Calu3 (cell line): ENCODE results near the gene CAPN14. TPM values are rescaled to one million over a fixed set of nuclear protein-coding genes. Genes with fewer than 3 reads are reported as not detected.

ENCODE experiments used
- BruUV-seq: library from RNA; stranded (reverse); fragments of 400-500 nt; replicated peaks from 2 replicates; lab custom pipeline; 2021; lab: Mats Ljungman, UMichigan
- CTCF ChIA-PET: fragments of 300-600 bp; sonication (Branson Sonifier 250); formaldehyde crosslinking; loops from one replicate; lab custom pipeline; 2022; ENCODE audit warnings: antibody characterized with exemption; lab: Charles Lee
- DNase-seq: peaks from one replicate; pipeline ENCODE4 v3.0.0; 2022
- H3K27ac Mint-ChIP-seq: one replicate; pipeline ENCODE4 v1.8.0; 2022; ENCODE audit warnings: mixed read lengths; ENCODE audit not compliant: unreplicated experiment
- H3K27me3 Mint-ChIP-seq: one replicate; pipeline ENCODE4 v1.8.0; 2022; ENCODE audit warnings: mixed read lengths; ENCODE audit not compliant: unreplicated experiment
- H3K36me3 Mint-ChIP-seq: one replicate; pipeline ENCODE4 v1.8.0; 2022; ENCODE audit warnings: mild to moderate bottlenecking, moderate library complexity, mixed read lengths; ENCODE audit not compliant: insufficient read depth, unreplicated experiment
- H3K4me1 Mint-ChIP-seq: one replicate; pipeline ENCODE4 v1.8.0; 2022; ENCODE audit warnings: mild to moderate bottlenecking, low read depth, mixed read lengths; ENCODE audit not compliant: unreplicated experiment
- H3K4me3 Mint-ChIP-seq: one replicate; pipeline ENCODE4 v1.8.0; 2022; ENCODE audit warnings: mild to moderate bottlenecking, low read depth, moderate library complexity, mixed read lengths; ENCODE audit not compliant: unreplicated experiment
- H3K9me3 Mint-ChIP-seq: one replicate; pipeline ENCODE4 v1.8.0; 2022; ENCODE audit warnings: low read depth, mixed read lengths; ENCODE audit not compliant: unreplicated experiment
- intact Hi-C: fragments of 100-400 bp; cut with micrococcal nuclease; formaldehyde crosslinking; loops from one replicate; pipeline ENCODE4 v1.10.0; 2022; ENCODE audit not compliant: unreplicated experiment
- total RNA-seq: library from RNA; stranded (reverse); gene quantifications from 2 replicates; pipeline ENCODE4 v1.2.3, GENCODE V29; 2022
- TF ChIP-seq, protein P1 (sequence below): fragments of 200-600 bp; IDR thresholded peaks from one replicate; pipeline ENCODE4 v1.8.0; 2022; ENCODE audit warnings: antibody characterized with exemption; ENCODE audit not compliant: unreplicated experiment

The CAPN14 gene
- total RNA-seq, 1 experiment from 2014 or later = 0.35 TPM

DNA sequence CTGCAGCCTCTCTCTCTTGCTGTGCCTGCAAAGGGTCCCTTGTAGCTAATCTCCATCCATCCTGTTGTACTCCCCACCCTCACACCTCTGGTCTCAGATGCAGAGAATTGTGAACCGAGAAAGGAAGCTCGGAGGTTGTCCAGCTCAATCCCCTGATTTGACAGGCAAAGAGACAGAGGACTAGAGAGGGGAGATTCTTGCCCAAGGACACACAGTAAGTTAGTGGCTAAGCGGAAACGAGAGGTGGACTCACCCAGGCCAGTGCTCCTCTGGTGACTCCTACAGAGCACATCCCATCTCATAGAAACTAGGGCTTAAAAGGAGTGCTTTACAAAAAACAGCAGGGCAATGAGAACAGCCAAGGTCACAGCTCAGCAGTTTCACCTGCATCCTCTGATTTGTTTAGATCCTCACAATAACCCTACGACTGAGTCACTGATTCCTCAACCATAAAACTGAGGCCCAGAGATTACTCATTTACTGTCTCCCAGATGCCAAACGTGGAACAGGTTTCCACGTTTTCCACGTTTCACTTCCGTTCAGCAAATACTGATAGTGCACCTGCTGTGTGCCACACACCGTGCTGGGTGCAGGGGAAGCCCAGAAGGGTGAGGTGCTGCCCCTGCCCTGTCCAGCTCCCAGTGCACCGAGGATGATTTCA lies 38.7 kb upstream of the CAPN14 start:
- intact Hi-C loops = no loop called here
- CTCF ChIA-PET = interaction anchor here (0.6 kb wide), 1 partner anchor 327 kb away, joined by 3 read pairs; no protein-coding TSS in a partner anchor
- Mint-ChIP-seq H3K4me3 (no peak overlapping the region), H3K36me3 (no peaks in the 10 kb centered on the region), H3K4me1 (no peaks in the 10 kb centered on the region), H3K27ac (no peak overlapping the region), H3K9me3 (no peaks in the 10 kb centered on the region), H3K27me3 (no peaks in the 10 kb centered on the region)
- no peak for DNase-seq
- no TSS peak for BruUV-seq
- TF ChIP-seq, protein P1, sequence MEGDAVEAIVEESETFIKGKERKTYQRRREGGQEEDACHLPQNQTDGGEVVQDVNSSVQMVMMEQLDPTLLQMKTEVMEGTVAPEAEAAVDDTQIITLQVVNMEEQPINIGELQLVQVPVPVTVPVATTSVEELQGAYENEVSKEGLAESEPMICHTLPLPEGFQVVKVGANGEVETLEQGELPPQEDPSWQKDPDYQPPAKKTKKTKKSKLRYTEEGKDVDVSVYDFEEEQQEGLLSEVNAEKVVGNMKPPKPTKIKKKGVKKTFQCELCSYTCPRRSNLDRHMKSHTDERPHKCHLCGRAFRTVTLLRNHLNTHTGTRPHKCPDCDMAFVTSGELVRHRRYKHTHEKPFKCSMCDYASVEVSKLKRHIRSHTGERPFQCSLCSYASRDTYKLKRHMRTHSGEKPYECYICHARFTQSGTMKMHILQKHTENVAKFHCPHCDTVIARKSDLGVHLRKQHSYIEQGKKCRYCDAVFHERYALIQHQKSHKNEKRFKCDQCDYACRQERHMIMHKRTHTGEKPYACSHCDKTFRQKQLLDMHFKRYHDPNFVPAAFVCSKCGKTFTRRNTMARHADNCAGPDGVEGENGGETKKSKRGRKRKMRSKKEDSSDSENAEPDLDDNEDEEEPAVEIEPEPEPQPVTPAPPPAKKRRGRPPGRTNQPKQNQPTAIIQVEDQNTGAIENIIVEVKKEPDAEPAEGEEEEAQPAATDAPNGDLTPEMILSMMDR = no peak

DNA sequence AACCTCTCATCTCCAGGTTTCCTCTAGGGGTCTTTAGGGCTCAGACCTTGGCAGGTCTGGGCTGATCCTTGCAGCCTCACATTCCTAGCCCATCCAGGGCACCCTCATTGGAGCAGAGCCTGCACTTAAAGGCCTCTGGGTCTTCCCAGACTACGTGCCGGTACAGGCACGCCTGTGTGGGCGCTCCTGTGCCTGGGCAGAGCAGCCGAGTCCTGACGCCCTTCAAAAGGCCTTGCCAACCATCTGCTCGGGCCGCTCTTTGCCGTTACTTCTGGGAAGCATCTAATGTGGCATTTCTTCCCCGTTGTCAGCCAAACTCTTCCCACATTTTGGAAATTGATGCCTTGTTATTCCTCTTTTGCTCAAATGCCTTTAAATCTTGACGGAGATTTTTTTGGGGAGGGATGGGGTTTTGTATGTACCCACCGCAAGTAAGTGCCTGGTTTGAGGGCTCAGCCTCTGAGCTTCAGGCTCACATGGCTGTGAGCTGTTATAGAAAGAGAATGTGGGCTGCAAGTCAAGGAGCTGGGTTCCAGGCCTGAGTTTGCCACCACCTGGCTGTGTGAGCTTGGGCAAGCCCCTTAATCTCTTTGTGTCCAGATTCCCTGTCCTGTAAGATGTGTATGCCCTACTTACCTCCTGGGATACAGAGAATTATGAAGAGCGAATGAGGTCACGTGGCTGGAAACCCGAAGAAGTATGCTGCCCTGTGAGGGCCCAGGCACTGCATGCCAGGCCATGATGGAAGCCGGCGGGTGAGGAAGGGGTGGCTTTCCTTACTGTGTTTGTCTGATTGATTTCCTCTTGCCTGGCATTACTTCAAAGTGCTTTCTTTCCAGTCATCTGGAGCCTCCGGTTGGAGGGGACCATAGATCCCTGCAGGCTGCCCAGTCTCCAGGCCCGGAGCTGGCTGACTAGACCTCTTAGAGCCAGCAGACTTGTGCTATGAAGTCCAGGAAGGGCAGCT lies 37.2 kb upstream of the CAPN14 start:
- Mint-ChIP-seq H3K4me3 (no peak overlapping the region), H3K36me3 (no peaks in the 10 kb centered on the region), H3K9me3 (no peaks in the 10 kb centered on the region), H3K27me3 (no peaks in the 10 kb centered on the region), H3K4me1 (no peaks in the 10 kb centered on the region), H3K27ac (no peak overlapping the region)
- intact Hi-C loops = no loop called here
- TF ChIP-seq, protein P1 = no peak
- DNase-seq = no peak
- CTCF ChIA-PET = interaction anchor here (0.5 kb wide), 1 partner anchor 140 kb away, joined by 4 read pairs; no protein-coding TSS in a partner anchor
- BruUV-seq = no TSS peak

DNA sequence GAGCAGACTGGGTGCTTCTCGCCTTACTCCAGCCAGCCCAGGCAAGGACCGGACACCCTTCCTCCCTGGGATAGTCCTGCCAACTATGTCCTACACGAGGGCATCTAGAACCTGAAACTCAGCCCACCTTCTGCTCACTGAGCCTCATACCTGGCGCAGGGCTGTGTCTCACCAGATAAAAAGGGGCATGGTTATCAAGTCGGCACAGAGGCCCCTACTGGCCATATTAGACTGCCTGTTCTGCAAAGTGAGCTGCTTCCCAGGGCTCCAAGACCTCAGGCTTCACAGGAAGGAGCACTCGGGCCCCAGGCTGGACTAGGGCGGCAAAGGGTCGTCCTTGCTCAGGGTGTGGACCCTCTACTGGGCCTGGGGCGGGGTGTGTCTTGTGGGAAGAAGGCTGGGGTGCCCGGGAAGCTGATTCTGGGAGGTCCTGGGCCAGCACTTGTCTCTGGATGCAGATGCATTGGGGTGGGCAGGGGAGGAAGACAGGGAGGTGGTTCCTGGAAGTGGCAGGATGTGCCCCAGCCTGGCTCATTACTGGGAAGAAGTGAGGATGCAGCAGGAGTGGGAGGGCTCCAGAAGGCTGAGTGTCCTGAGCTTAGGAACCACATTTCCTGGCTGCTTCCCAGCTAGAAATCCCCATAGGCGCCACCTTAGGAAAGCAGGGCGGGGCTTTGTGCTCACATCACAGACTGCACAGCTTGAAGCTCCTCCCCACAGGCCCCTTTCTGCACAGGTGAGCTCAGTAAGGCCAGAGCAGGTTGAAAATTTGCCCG lies 36.2 kb upstream of the CAPN14 start:
- Mint-ChIP-seq H3K4me3 (no peak overlapping the region), H3K27ac (no peak overlapping the region), H3K27me3 (no peaks in the 10 kb centered on the region), H3K36me3 (no peaks in the 10 kb centered on the region), H3K4me1 (no peaks in the 10 kb centered on the region), H3K9me3 (no peaks in the 10 kb centered on the region)
- CTCF ChIA-PET = interaction anchor here (0.5 kb wide), 2 partner anchors 139 to 1075 kb away, joined by 3 to 4 read pairs; no protein-coding TSS in a partner anchor
- no peak for DNase-seq
- intact Hi-C loops = no loop called here
- BruUV-seq = no TSS peak
- TF ChIP-seq, protein P1 = no peak

DNA sequence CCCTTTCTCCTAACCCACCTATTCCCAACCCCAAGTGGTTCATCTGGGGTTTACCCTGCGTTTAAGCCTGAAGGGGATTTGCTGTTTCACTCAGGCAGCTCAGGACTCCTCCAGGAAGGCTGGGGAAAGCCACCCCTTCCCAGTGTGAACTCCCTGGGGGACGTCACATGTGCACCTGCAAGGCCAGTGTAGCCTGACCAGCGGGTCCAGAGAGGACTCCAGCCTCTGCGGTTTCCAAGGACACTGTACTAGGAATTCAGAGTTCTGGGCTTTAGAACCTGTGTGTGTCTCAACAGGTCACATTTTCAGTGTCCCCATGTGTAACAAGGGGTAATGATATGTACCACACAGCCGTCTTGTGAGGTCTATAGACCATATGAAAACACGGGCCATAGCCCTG lies 34.5 kb upstream of the CAPN14 start:
- DNase-seq = no peak
- no peaks in the 10 kb centered on the region for H3K36me3 Mint-ChIP-seq
- CTCF ChIA-PET = no interaction called here
- intact Hi-C loops = no loop called here
- no peak overlapping the region for H3K27ac Mint-ChIP-seq
- H3K27me3 Mint-ChIP-seq = no peaks in the 10 kb centered on the region
- H3K9me3 Mint-ChIP-seq = no peaks in the 10 kb centered on the region
- H3K4me3 Mint-ChIP-seq = no peak overlapping the region
- H3K4me1 Mint-ChIP-seq = no peaks in the 10 kb centered on the region
- TF ChIP-seq, protein P1 = no peak
- no TSS peak for BruUV-seq
